Brain microvascular endothelial cell (primary cell): Measurements from ENCODE around the gene HERC4.

Experiments used
- DNase-seq: peaks from one replicate; pipeline ENCODE4 v3.0.0-alpha.2; 2020
- H3K27ac ChIP-seq: fragments of 250-450 bp; sonication (Bioruptor Pico); 2 replicates; pipeline ENCODE4 v1.5.1; 2020; ENCODE audit warnings: mild to moderate bottlenecking, moderate library complexity
- H3K27me3 ChIP-seq: fragments of 250-450 bp; sonication (Bioruptor Pico); replicated peaks from 2 replicates; pipeline ENCODE4 v1.5.1; 2020; ENCODE audit warnings: mild to moderate bottlenecking
- H3K36me3 ChIP-seq: fragments of 250-450 bp; sonication (Bioruptor Pico); replicated peaks from 2 replicates; pipeline ENCODE4 v1.5.1; 2020; ENCODE audit warnings: mild to moderate bottlenecking
- H3K4me3 ChIP-seq: 2 replicates; pipeline ENCODE4 v1.5.1; 2011; ENCODE audit warnings: low read depth, mild to moderate bottlenecking, control low read depth, low read length, moderate library complexity
- in situ Hi-C: cut with HindIII; loops from 2 replicates; pipeline ENCODE4 v1.10.0; 2017; ENCODE audit warnings: low sequenced_read_pairs, low pct_ligation_motif_present
- TF ChIP-seq, protein P1 (sequence below): IDR thresholded peaks from 2 replicates; pipeline ENCODE4 v1.5.1; 2011; ENCODE audit warnings: low read depth, mild to moderate bottlenecking, moderate library complexity, low read length, control low read depth, inconsistent platforms; ENCODE audit errors: missing control alignments

The HERC4 gene

DNA sequence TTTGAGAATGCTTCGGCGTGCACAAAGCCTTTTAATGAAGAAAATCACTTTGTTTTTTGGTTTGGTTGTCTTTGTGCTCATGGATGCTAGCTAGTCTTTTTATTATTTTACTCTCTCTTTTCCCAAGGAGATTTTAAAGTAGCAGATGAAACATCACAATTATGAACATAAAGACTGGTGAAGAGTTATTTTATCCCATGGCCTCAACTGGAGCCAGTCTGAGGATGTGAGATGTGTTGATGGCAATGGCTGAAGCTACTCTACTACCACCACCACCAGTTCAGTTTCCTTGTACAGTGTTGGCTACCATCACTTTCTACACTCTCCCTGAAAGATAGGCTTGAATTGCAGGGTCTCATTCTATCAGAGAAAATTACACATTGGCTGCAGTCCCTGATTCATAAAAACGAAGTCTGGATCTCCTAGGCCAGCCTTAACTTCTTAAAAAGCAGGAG, 494 bp upstream of the HERC4 start:
- in situ Hi-C loops = no loop called here
- no peak overlapping the region for H3K27ac ChIP-seq
- peak overlapping the region; percentile 35 for H3K4me3 ChIP-seq
- TF ChIP-seq, protein P1, sequence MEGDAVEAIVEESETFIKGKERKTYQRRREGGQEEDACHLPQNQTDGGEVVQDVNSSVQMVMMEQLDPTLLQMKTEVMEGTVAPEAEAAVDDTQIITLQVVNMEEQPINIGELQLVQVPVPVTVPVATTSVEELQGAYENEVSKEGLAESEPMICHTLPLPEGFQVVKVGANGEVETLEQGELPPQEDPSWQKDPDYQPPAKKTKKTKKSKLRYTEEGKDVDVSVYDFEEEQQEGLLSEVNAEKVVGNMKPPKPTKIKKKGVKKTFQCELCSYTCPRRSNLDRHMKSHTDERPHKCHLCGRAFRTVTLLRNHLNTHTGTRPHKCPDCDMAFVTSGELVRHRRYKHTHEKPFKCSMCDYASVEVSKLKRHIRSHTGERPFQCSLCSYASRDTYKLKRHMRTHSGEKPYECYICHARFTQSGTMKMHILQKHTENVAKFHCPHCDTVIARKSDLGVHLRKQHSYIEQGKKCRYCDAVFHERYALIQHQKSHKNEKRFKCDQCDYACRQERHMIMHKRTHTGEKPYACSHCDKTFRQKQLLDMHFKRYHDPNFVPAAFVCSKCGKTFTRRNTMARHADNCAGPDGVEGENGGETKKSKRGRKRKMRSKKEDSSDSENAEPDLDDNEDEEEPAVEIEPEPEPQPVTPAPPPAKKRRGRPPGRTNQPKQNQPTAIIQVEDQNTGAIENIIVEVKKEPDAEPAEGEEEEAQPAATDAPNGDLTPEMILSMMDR = no peak
- no peaks in the 10 kb centered on the region for H3K27me3 ChIP-seq
- DNase-seq = no peak
- peaks cover 3% of the 10 kb centered on the region for H3K36me3 ChIP-seq

DNA sequence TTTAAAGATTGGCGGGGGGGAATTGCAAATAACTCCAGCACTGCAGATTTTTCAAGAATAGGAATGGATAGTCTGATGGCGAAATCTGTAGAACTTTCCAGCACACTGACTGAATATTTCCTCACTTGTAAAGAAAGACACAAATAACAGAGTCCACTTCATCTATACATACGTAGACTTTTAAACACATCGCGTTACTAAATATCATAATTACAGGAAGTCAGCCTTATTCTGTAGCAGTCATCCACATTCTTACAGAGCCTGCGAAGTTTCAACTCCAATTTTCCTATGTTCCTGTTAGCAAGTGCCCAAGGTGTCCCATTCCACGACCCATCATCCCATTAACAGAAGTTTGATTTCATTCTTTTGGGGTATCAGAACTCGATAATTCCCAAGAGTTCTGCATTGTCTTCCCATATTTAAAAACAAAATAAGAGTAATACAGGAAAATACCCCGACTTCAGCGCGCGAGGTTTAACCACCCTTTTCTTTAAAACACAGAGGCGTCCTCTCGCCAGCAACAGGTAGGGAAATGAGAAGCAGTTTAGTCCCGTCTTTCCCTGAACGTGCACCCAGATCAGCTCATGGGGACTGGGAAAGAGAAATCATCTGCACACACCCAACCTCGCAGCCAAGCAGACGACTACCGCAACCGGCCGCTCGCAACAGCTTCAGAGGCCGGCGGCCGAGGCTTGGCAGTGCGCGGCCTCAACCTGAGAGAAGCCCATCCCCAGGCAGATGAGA, 880 bp downstream of the HERC4 start:
- peak overlapping the region; percentile 99 for H3K4me3 ChIP-seq
- H3K27me3 ChIP-seq = no peaks in the 10 kb centered on the region
- peaks cover 3% of the 10 kb centered on the region for H3K36me3 ChIP-seq
- TF ChIP-seq, protein P1 = no peak
- H3K27ac ChIP-seq = peak overlapping the region; percentile 96
- no peak for DNase-seq
- in situ Hi-C loops = no loop called here

DNA sequence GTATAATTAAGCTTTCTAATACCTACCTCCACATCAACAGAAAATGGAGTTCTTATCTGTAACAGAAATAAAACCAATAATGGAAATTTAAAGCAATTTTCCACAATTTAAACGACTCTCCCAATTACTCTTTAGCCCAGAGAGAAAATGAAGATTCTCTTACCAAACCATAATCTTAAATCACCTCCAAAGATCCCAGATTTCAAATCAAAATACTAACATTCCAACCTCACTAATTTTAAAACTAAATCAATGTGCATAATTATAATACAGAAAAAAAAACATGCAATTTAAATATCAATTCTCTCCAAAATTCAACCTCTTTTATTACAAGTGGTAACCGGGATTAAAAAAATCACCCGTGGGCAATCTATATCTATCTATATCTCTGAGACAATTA, 1.5 kb downstream of the HERC4 start:
- Histone ChIP-seq H3K4me3 (peak overlapping the region; percentile 99), H3K27me3 (no peaks in the 10 kb centered on the region), H3K27ac (peak overlapping the region; percentile 96), H3K36me3 (peaks cover 3% of the 10 kb centered on the region)
- in situ Hi-C loops = no loop called here
- TF ChIP-seq, protein P1 = no peak
- DNase-seq = no peak

DNA sequence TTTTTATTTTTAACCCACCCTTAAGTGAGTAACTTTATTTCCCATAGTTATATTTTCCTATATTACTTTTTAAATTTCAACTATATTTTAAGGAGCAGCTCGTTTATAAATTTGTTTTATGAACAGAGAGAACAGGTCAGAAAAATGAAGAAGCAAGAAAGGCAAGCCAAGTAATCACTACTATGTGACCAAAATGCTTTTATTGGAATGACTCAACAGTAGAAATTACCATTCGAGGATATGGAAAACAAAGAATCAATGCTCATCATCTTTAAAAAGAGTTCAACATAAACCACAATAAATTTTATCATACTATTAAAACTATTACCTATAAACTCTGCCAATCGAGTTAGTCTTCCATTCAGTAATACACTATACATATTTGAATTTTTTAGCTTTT, 7.6 kb downstream of the HERC4 start:
- Histone ChIP-seq H3K36me3 (peaks cover 2% of the 10 kb centered on the region), H3K27ac (no peak overlapping the region), H3K27me3 (no peaks in the 10 kb centered on the region), H3K4me3 (no peak overlapping the region)
- TF ChIP-seq, protein P1 = no peak
- in situ Hi-C loops = no loop called here
- no peak for DNase-seq

DNA sequence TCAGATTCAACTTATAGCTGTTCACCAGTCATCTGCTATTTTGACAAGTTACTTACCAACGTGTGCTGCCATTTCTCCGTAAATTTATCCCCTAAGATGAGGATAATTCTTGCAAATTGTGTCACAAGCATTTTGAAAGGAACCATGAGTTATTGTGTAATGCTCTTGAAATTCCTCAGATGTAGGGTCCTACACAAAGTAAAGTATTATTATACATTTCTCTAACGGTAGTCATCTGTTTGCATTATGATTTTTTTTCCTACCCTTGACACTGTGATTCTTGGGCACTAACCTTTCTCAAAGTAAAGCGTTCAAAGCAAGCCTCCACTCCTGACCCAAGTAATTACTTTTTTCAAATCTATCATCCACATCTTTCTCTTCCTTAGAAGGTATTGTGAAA, 8.1 kb downstream of the HERC4 start:
- H3K27ac ChIP-seq = no peak overlapping the region
- TF ChIP-seq, protein P1 = no peak
- peaks cover 2% of the 10 kb centered on the region for H3K36me3 ChIP-seq
- DNase-seq = no peak
- in situ Hi-C loops = no loop called here
- no peak overlapping the region for H3K4me3 ChIP-seq
- H3K27me3 ChIP-seq = no peaks in the 10 kb centered on the region

DNA sequence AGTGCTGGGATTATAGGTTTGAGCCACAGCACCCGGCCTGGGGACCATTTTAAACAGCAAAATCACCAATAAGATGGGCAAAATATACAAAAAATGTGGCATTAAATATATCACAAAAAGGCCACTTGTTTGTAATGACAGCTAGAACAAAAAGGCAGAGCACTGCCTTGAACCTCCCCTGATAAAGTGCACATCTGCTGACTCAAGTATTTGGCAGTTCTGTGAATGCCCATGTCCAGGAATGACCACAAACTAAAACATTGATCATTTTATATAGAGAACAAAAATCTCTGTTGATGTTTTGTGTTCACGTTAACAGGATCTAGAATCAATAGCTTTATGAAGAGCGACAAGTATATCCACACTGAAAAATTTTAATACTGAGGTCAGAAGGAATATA, 21.5 kb downstream of the HERC4 start:
- no peak for DNase-seq
- in situ Hi-C loops = no loop called here
- H3K27me3 ChIP-seq = no peaks in the 10 kb centered on the region

More for the DNA sequence above, 21.5 kb downstream of the HERC4 start:
- H3K4me3 ChIP-seq = no peak overlapping the region
- TF ChIP-seq, protein P1 = no peak
- peaks cover 7% of the 10 kb centered on the region for H3K36me3 ChIP-seq
- no peak overlapping the region for H3K27ac ChIP-seq
